ENCODE results near the gene ICAM4.

ICAM4 gene

GRCh38 chr19:10320602-10321416 is 34.1 kb downstream of the ICAM4 start:
- Histone ChIP-seq H3K9me3 (ENCODE audit: insufficient read depth, low read length, severe bottlenecking) (no peaks in the 10 kb centered on the region), H3K4me1 (ENCODE audit: insufficient read depth, low read length) (peaks cover 8% of the 10 kb centered on the region), H3K4me2 (ENCODE audit: insufficient read depth, low read length) (no peak overlapping the region), H4K20me1 (ENCODE audit: insufficient read depth, low read length) (peaks cover 15% of the 10 kb centered on the region), H3K27me3 (ENCODE audit: insufficient read depth, low read length, poor library complexity) (no peaks in the 10 kb centered on the region), H3K36me3 (ENCODE audit: insufficient read depth, low read length) (peaks cover 87% of the 10 kb centered on the region), H3K9ac (ENCODE audit: low read depth, low read length) (no peak overlapping the region), H3K79me2 (ENCODE audit: insufficient read depth, low read length) (peaks cover 6% of the 10 kb centered on the region; the same call in 1 of the 2 replicates), H3K4me3 (ENCODE audit: low read depth in 1 of 2, low read length in 2 of 2) (no peak overlapping the region), H3K27ac (ENCODE audit: low read length) (no peak overlapping the region), H2AFZ (ENCODE audit: low read depth, low read length) (no peak overlapping the region)
- no peak for TF ChIP-seq CTCF (IDR thresholded peaks at IDR 0.05; ENCODE audit: borderline replicate concordance, extremely low read depth, low read length, poor library complexity, severe bottlenecking)
- TF ChIP-seq EZH2 (IDR thresholded peaks at IDR 0.05; ENCODE audit: borderline replicate concordance, low read depth, low read length, severe bottlenecking) = no peak
- DNase-seq (no peak), ATAC-seq (ENCODE audit: insufficient read depth, low read depth) (no peak)

GRCh38 chr19:10321417-10321797 is 34.7 kb downstream of the ICAM4 start:
- no peak for DNase-seq
- H4K20me1 ChIP-seq (ENCODE audit: insufficient read depth, low read length) = peaks cover 15% of the 10 kb centered on the region
- H3K4me3 ChIP-seq (ENCODE audit: low read depth in 1 of 2, low read length in 2 of 2) = no peak overlapping the region
- H3K79me2 ChIP-seq (ENCODE audit: insufficient read depth, low read length) = peaks cover 8% of the 10 kb centered on the region; the same call in 1 of the 2 replicates
- H2AFZ ChIP-seq (ENCODE audit: low read depth, low read length) = no peak overlapping the region
- 0 out of 3 replicates have a peak, but pooled peaks have one; percentile 3 for ATAC-seq (ENCODE audit: insufficient read depth, low read depth)
- H3K4me1 ChIP-seq (ENCODE audit: insufficient read depth, low read length) = peaks cover 2% of the 10 kb centered on the region; the same call in 1 of the 2 replicates
- no peak overlapping the region for H3K4me2 ChIP-seq (ENCODE audit: insufficient read depth, low read length)
- no peak overlapping the region for H3K9ac ChIP-seq (ENCODE audit: low read depth, low read length)
- TF ChIP-seq EZH2 (IDR thresholded peaks at IDR 0.05; ENCODE audit: borderline replicate concordance, low read depth, low read length, severe bottlenecking) = no peak
- no peak for TF ChIP-seq CTCF (IDR thresholded peaks at IDR 0.05; ENCODE audit: borderline replicate concordance, extremely low read depth, low read length, poor library complexity, severe bottlenecking)
- H3K27ac ChIP-seq (ENCODE audit: low read length) = no peak overlapping the region
- H3K27me3 ChIP-seq (ENCODE audit: insufficient read depth, low read length, poor library complexity) = no peaks in the 10 kb centered on the region
- peaks cover 90% of the 10 kb centered on the region for H3K36me3 ChIP-seq (ENCODE audit: insufficient read depth, low read length)
- H3K9me3 ChIP-seq (ENCODE audit: insufficient read depth, low read length, severe bottlenecking) = no peaks in the 10 kb centered on the region

GRCh38 chr19:10321874-10322835 is 35.4 kb downstream of the ICAM4 start:
- Histone ChIP-seq H3K9me3 (ENCODE audit: insufficient read depth, low read length, severe bottlenecking) (no peaks in the 10 kb centered on the region), H3K9ac (ENCODE audit: low read depth, low read length) (no peak overlapping the region), H2AFZ (ENCODE audit: low read depth, low read length) (no peak overlapping the region), H3K79me2 (ENCODE audit: insufficient read depth, low read length) (peaks cover 10% of the 10 kb centered on the region; the same call in 1 of the 2 replicates), H4K20me1 (ENCODE audit: insufficient read depth, low read length) (peaks cover 19% of the 10 kb centered on the region), H3K4me2 (ENCODE audit: insufficient read depth, low read length) (no peak overlapping the region), H3K27me3 (ENCODE audit: insufficient read depth, low read length, poor library complexity) (no peaks in the 10 kb centered on the region), H3K36me3 (ENCODE audit: insufficient read depth, low read length) (peaks cover 92% of the 10 kb centered on the region), H3K4me1 (ENCODE audit: insufficient read depth, low read length) (no peaks in the 10 kb centered on the region), H3K27ac (ENCODE audit: low read length) (no peak overlapping the region), H3K4me3 (ENCODE audit: low read depth in 1 of 2, low read length in 2 of 2) (no peak overlapping the region)
- DNase-seq (no peak), ATAC-seq (ENCODE audit: insufficient read depth, low read depth) (no peak)
- TF ChIP-seq EZH2 (IDR thresholded peaks at IDR 0.05; ENCODE audit: borderline replicate concordance, low read depth, low read length, severe bottlenecking) = no peak
- TF ChIP-seq CTCF (IDR thresholded peaks at IDR 0.05; ENCODE audit: borderline replicate concordance, extremely low read depth, low read length, poor library complexity, severe bottlenecking) = no peak

All from DND-41 (cell line).